Activated naive CD8-positive, alpha-beta T cell treated with anti-CD3 and anti-CD28 coated beads, Interleukin-2, amount 10 ng/mL, durations not matched to agents 7 days and 5 days (primary cell): ENCODE data around the gene HTR1E. TPM values are rescaled to one million over a fixed set of nuclear protein-coding genes. Genes with fewer than 3 reads are reported as not detected.
"Not testable (repeated sequence)": the region's sequence is repeated elsewhere in the genome, so short reads cannot be mapped to it uniquely, and the experiment has no call there.

Source experiments
- ATAC-seq: fragments of 150-1000 bp; cut with Tn5 transposase; one replicate; pipeline ENCODE4 v1.10.0; 2021; ENCODE audit warnings: low read depth, moderate library complexity
- POLR2A ChIA-PET: fragments of 350-600 bp; sonication (Branson Sonifier 250); formaldehyde crosslinking; loops from one replicate; lab custom pipeline; 2021; ENCODE audit warnings: antibody characterized with exemption; lab: Charles Lee
- DNase-seq: peaks from one replicate; pipeline ENCODE4 v3.0.0; 2021
- H3K27ac Mint-ChIP-seq: one replicate; pipeline ENCODE4 v1.8.0; 2022; ENCODE audit warnings: mild to moderate bottlenecking, mixed read lengths
- H3K27me3 Mint-ChIP-seq: one replicate; pipeline ENCODE4 v1.8.0; 2022; ENCODE audit warnings: mild to moderate bottlenecking, moderate library complexity, mixed read lengths
- H3K36me3 Mint-ChIP-seq: one replicate; pipeline ENCODE4 v1.8.0; 2021; ENCODE audit warnings: mild to moderate bottlenecking, mixed read lengths
- H3K4me1 Mint-ChIP-seq: one replicate; pipeline ENCODE4 v1.8.0; 2021; ENCODE audit warnings: mixed read lengths
- H3K4me3 Mint-ChIP-seq: one replicate; pipeline ENCODE4 v1.8.0; 2022; ENCODE audit warnings: mild to moderate bottlenecking, moderate library complexity, mixed read lengths
- H3K9me3 Mint-ChIP-seq: one replicate; pipeline ENCODE4 v1.8.0; 2021; ENCODE audit warnings: mixed read lengths
- total RNA-seq, 2 experiments: library from RNA; stranded (reverse); gene quantifications; one replicate each; pipeline ENCODE4 v1.2.3, GENCODE V29; 2021

Gene HTR1E
- total RNA-seq, 2 experiments from 2014 or later, result not detected

DNA sequence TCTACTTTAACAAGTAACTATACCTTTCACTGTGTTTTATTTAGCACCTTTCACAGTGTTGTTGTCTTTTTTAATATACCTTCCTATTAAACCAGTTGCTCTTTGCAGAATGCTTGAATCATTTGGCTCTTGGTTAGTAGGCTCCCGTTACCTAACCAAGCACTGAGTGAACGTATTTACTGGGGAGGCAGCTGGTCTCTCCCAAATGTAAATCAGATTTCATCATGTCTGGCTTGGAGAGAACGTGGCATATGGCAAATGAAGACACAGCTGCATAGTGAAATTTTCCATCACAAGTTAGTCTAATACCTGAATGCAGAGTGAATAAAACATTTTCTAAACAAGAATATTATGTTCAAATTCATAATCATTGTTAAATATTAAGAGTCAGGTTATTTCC is 12.4 kb downstream of the HTR1E start:
- Mint-ChIP-seq H3K36me3 (no peaks in the 10 kb centered on the region), H3K4me3 (no peak overlapping the region), H3K9me3 (no peaks in the 10 kb centered on the region), H3K27ac (no peak overlapping the region), H3K27me3 (no peaks in the 10 kb centered on the region), H3K4me1 (no peaks in the 10 kb centered on the region)
- no peak for DNase-seq
- POLR2A ChIA-PET, result no interaction called here
- ATAC-seq, result no peak

GRCh38 chr6:86952991-86953390 is 15.7 kb downstream of the HTR1E start:
- POLR2A ChIA-PET, result no interaction called here
- no peaks in the 10 kb centered on the region for H3K27me3 Mint-ChIP-seq

DNA sequence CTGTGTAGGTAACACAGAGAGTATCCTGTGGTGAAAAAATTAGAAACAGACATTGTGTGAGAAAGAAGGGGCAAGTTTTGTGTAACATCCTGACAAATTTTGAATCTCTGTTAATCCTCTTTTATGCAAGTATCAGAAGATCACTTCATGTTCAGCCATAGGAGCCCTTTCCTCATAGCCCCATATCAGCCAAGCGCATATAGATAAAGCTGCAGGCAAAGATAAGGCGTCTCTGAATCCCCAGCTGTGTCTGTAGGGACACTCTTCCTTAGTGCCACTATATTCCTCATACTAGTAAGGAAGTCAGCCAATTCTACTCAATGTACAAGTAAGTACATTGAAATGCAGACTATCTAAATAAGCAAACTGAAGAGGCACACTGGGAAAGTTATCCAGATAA is 22.3 kb downstream of the HTR1E start:
- peaks cover 1% of the 10 kb centered on the region for H3K27me3 Mint-ChIP-seq
- no peaks in the 10 kb centered on the region for H3K4me1 Mint-ChIP-seq
- ATAC-seq (no peak), DNase-seq (no peak)
- H3K9me3 Mint-ChIP-seq, result no peaks in the 10 kb centered on the region
- no peaks in the 10 kb centered on the region for H3K36me3 Mint-ChIP-seq
- no peak overlapping the region for H3K27ac Mint-ChIP-seq
- no peak overlapping the region for H3K4me3 Mint-ChIP-seq
- POLR2A ChIA-PET, result no interaction called here

More at GRCh38 chr6:86952991-86953390, 15.7 kb downstream of the HTR1E start:
- Mint-ChIP-seq H3K4me3 (no peak overlapping the region), H3K27ac (no peak overlapping the region), H3K36me3 (no peaks in the 10 kb centered on the region), H3K4me1 (no peaks in the 10 kb centered on the region), H3K9me3 (no peaks in the 10 kb centered on the region)
- ATAC-seq (no peak), DNase-seq (no peak)

DNA sequence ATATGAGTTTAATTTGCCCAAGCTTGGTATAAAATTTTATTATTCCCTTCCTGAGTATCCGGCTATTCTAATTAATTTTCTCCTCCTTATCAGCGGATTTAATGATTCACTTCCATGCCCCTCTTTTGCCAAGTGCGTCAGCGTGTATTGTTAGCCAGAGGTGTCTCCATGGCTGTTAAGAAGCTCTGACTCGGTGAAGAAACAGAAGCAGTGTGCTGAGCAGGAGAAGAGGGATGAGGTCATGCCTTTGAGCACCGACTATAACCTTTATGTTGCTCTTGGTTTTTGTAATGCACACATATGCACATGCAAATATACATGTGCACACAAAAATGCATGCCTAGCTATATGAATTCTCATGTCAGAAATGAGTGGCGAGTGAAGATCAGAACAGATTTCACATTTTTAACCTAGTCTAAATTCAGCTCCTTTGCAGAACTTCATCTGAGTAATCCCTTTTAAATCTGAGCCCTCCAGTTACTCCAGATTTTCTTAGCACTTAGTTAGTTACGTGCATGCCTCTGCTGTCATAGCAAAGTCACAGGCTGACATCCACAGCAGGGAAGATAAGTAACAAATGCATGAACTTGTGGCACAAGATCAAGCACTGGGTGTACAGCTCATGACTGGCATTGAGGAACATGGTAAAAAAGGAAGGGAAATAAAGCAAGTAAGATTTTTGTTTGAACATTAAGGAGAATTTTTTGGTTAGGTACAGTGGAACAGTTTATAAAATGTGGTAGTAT is 24.3 kb downstream of the HTR1E start:
- no peak for ATAC-seq
- Mint-ChIP-seq H3K4me1 (no peaks in the 10 kb centered on the region), H3K36me3 (no peaks in the 10 kb centered on the region), H3K9me3 (no peaks in the 10 kb centered on the region), H3K4me3 (no peak overlapping the region), H3K27me3 (peaks cover 1% of the 10 kb centered on the region), H3K27ac (no peak overlapping the region)
- no peak for DNase-seq
- POLR2A ChIA-PET, result no interaction called here

DNA sequence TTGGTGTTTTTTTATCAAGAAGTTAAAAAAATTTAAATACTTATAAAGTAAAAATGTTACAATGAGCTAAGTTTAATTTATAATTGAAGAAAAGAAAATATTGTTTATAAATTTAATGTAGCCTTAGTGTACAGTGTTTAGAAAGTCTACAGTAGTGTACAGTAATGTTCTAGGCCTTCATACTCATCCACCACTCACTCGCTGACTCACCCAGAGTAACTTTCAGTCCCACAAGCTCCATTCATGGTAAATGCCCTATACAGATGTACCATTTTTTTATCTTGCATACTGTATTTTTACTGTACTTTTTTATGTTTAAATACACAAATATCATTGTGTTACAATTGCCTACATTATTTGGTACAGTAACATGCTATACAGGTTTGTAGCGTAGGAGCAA is 26.0 kb downstream of the HTR1E start:
- Mint-ChIP-seq H3K4me1 (no peaks in the 10 kb centered on the region), H3K36me3 (no peaks in the 10 kb centered on the region), H3K27ac (no peak overlapping the region), H3K4me3 (no peak overlapping the region), H3K27me3 (peaks cover 1% of the 10 kb centered on the region), H3K9me3 (no peaks in the 10 kb centered on the region)
- ATAC-seq (no peak), DNase-seq (no peak)
- POLR2A ChIA-PET, result no interaction called here

DNA sequence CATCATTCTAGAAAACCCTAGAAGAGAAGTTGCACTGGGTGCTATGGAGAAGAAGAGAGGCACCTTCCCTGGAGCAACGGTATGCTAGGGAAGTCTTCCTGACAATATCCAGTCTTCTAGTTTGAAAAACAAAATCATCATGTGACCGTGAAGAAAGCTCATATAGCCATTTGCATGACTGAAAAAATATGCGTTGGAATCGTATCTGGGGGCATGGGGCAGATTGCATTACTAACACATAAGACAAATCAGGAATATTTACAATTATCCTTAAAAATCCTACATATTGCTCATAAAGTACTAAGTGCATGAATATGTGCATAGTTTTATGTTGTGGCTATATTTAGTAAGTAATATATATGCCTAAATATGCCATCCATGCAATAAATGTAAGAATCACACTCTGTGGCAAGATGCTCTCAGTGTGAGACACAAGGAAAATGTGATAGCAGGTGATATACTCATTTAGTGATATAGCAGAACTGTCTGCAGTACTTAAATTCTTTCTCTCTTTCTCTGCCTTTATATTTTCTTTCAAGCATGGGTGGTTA is 26.8 kb downstream of the HTR1E start:
- no peaks in the 10 kb centered on the region for H3K9me3 Mint-ChIP-seq
- no peak for ATAC-seq
- POLR2A ChIA-PET, result no interaction called here
- no peaks in the 10 kb centered on the region for H3K27me3 Mint-ChIP-seq
- H3K4me1 Mint-ChIP-seq, result no peaks in the 10 kb centered on the region
- H3K36me3 Mint-ChIP-seq, result no peaks in the 10 kb centered on the region
- no peak for DNase-seq
- no peak overlapping the region for H3K27ac Mint-ChIP-seq
- H3K4me3 Mint-ChIP-seq, result no peak overlapping the region

- no peak for ATAC-seq
These were observed 28.9 kb downstream of the HTR1E start for GRCh38 chr6:86966271-86966670.

DNA sequence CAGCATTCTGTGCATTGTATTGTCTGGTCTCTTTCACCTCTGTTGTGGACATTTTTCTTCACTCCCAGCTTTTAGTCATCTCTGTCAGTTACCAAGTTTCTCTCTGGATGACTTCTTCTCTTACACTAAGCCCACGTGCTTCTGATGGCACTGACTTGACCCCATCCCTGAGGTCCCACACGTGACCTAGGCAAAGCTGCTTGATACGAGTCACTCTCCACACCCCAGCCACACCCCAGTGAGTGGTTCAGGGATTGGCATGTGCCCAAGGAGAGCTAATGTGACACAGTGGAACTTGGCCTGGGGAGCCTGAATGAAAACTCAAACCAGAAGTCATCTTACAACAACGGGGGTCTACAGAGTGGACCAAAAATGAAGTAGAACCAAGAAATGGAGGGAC is 32.2 kb downstream of the HTR1E start:
- Mint-ChIP-seq H3K36me3 (no peaks in the 10 kb centered on the region), H3K4me1 (no peaks in the 10 kb centered on the region), H3K27ac (no peak overlapping the region), H3K27me3 (peaks cover 2% of the 10 kb centered on the region), H3K4me3 (no peak overlapping the region), H3K9me3 (no peaks in the 10 kb centered on the region)
- ATAC-seq, result no peak
- no peak for DNase-seq
- POLR2A ChIA-PET, result no interaction called here

More at GRCh38 chr6:86966271-86966670, 28.9 kb downstream of the HTR1E start:
- no peaks in the 10 kb centered on the region for H3K4me1 Mint-ChIP-seq
- no peaks in the 10 kb centered on the region for H3K9me3 Mint-ChIP-seq
- H3K4me3 Mint-ChIP-seq, result no peak overlapping the region
- H3K36me3 Mint-ChIP-seq, result no peaks in the 10 kb centered on the region
- DNase-seq, result no peak
- H3K27me3 Mint-ChIP-seq, result peaks cover 2% of the 10 kb centered on the region
- H3K27ac Mint-ChIP-seq, result no peak overlapping the region
- POLR2A ChIA-PET, result no interaction called here

- no peaks in the 10 kb centered on the region for H3K36me3 Mint-ChIP-seq
- no peak for DNase-seq
- H3K4me3 Mint-ChIP-seq, result no peak overlapping the region
- H3K9me3 Mint-ChIP-seq, result no peaks in the 10 kb centered on the region
- no peak for ATAC-seq
- peaks cover 5% of the 10 kb centered on the region for H3K27me3 Mint-ChIP-seq
- POLR2A ChIA-PET, result no interaction called here
- H3K4me1 Mint-ChIP-seq, result no peaks in the 10 kb centered on the region
- no peak overlapping the region for H3K27ac Mint-ChIP-seq
These were observed 35.8 kb downstream of the HTR1E start for GRCh38 chr6:86973088-86973487.

DNA sequence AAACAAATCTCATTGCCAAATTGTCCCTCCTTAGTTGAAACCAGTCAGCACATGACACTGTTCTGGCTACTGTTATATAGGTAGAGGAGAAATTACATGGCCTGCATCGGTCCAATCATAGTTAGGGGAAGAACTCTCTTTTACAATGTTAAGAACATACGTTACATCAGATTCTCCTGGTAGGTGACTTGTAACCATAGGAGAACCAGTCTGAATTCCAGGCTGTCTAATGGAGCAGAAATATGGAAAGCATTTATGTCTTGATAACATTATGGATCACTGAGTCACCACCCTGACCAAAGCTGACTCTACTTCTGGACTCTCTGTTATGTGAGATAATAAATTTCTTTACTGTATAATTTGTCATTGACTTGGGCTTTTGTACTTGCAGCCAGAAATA is 40.9 kb downstream of the HTR1E start:
- Mint-ChIP-seq H3K27ac (no peak overlapping the region), H3K27me3 (peaks cover 8% of the 10 kb centered on the region), H3K9me3 (no peaks in the 10 kb centered on the region), H3K4me1 (no peaks in the 10 kb centered on the region), H3K4me3 (no peak overlapping the region), H3K36me3 (no peaks in the 10 kb centered on the region)
- ATAC-seq, result no peak
- no peak for DNase-seq
- POLR2A ChIA-PET, result no interaction called here

- peaks cover 2% of the 10 kb centered on the region for H3K27me3 Mint-ChIP-seq
- POLR2A ChIA-PET, result no interaction called here
- DNase-seq (no peak), ATAC-seq (no peak)
- H3K4me1 Mint-ChIP-seq, result no peaks in the 10 kb centered on the region
- H3K9me3 Mint-ChIP-seq, result peaks cover 4% of the 10 kb centered on the region
- H3K36me3 Mint-ChIP-seq, result no peaks in the 10 kb centered on the region
- H3K27ac Mint-ChIP-seq, result no peak overlapping the region
- no peak overlapping the region for H3K4me3 Mint-ChIP-seq
These were observed 64.2 kb downstream of the HTR1E start for GRCh38 chr6:87001494-87001893.

GRCh38 chr6:87002391-87002790 is 65.1 kb downstream of the HTR1E start:
- H3K4me1 Mint-ChIP-seq, DNase-seq, ATAC-seq, H3K27me3 Mint-ChIP-seq, POLR2A ChIA-PET, H3K36me3 Mint-ChIP-seq, H3K4me3 Mint-ChIP-seq, H3K9me3 Mint-ChIP-seq, H3K27ac Mint-ChIP-seq: not testable (repeated sequence)

- POLR2A ChIA-PET, H3K4me3 Mint-ChIP-seq, H3K27ac Mint-ChIP-seq: not testable (repeated sequence)
These were observed 69.2 kb downstream of the HTR1E start for GRCh38 chr6:87006541-87006940.

GRCh38 chr6:87009581-87009980 is 72.3 kb downstream of the HTR1E start:
- H3K4me3 Mint-ChIP-seq, H3K27me3 Mint-ChIP-seq, H3K4me1 Mint-ChIP-seq, ATAC-seq, DNase-seq, POLR2A ChIA-PET, H3K36me3 Mint-ChIP-seq, H3K9me3 Mint-ChIP-seq, H3K27ac Mint-ChIP-seq: not testable (repeated sequence)

More at GRCh38 chr6:87006541-87006940, 69.2 kb downstream of the HTR1E start:
- H3K36me3 Mint-ChIP-seq, H3K4me1 Mint-ChIP-seq, H3K27me3 Mint-ChIP-seq, DNase-seq, H3K9me3 Mint-ChIP-seq, ATAC-seq: not testable (repeated sequence)
